Panc1 (cell line): ENCODE data around the gene KCNJ5. TPM values are rescaled to one million over a fixed set of nuclear protein-coding genes. Genes with fewer than 3 reads are reported as not detected.
A peak's percentile ranks its signal among the peaks of the same experiment; 100 is the strongest.

ENCODE experiments used
- ATAC-seq: fragments of 200-7000 bp; cut with Tn5 transposase; 2 replicates; pipeline ENCODE4 v1.9.1; 2020; ENCODE audit warnings: mild to moderate bottlenecking, moderate library complexity
- BruUV-seq: library from RNA; stranded (reverse); fragments of 400-500 nt; replicated peaks from 2 replicates; lab custom pipeline; 2021; lab: Mats Ljungman, UMichigan
- CTCF ChIA-PET: fragments of 300-600 bp; sonication (Branson Sonifier 250); formaldehyde crosslinking; loops from one replicate; lab custom pipeline; 2022; ENCODE audit warnings: antibody characterized with exemption; lab: Charles Lee
- POLR2A ChIA-PET: fragments of 300-600 bp; sonication (Branson Sonifier 250); formaldehyde crosslinking; loops from one replicate; lab custom pipeline; 2022; ENCODE audit warnings: antibody characterized with exemption; lab: Charles Lee
- DNase-seq: peaks from one replicate; pipeline ENCODE4 v3.0.0-alpha.2; 2010; ENCODE audit warnings: low read depth, low spot score
- H3K27ac ChIP-seq: 2 replicates; pipeline ENCODE4 v1.5.1; 2011; ENCODE audit warnings: mild to moderate bottlenecking, low read length, inconsistent platforms
- H3K27me3 ChIP-seq: fragments of 200-500 bp; sonication (Bioruptor generic); 2 replicates; pipeline ENCODE4 v1.6.0; 2014; ENCODE audit warnings: low read length, inconsistent platforms; ENCODE audit not compliant: control insufficient read depth, insufficient read depth
- H3K36me3 ChIP-seq: fragments of 200-500 bp; sonication (Bioruptor generic); 2 replicates; pipeline ENCODE4 v1.5.1; 2014; ENCODE audit warnings: inconsistent platforms, mild to moderate bottlenecking, low read length, moderate library complexity; ENCODE audit not compliant: control insufficient read depth, insufficient read depth
- H3K4me1 ChIP-seq: 2 replicates; pipeline ENCODE4 v1.5.1; 2011; ENCODE audit warnings: inconsistent platforms, mild to moderate bottlenecking, low read length, moderate library complexity; ENCODE audit not compliant: control insufficient read depth, insufficient read depth
- H3K4me3 ChIP-seq, 2 experiments: 2 replicates each; pipeline ENCODE4 v1.5.1; 2011 to 2012; ENCODE audit warnings: low read depth in 2 of 2, low read length in 2 of 2, mild to moderate bottlenecking in 2 of 2, inconsistent platforms in 1 of 2, moderate library complexity in 1 of 2
- H3K9me3 ChIP-seq: fragments of 200-500 bp; sonication (Bioruptor generic); 2 replicates; pipeline ENCODE4 v1.5.1; 2014; ENCODE audit warnings: low read depth, mild to moderate bottlenecking, inconsistent platforms, low read length, moderate library complexity; ENCODE audit not compliant: control insufficient read depth, insufficient read depth
- SIN3A ChIP-seq: IDR thresholded peaks from 2 replicates; pipeline ENCODE4 v1.6.1; 2012; ENCODE audit warnings: low read depth, mild to moderate bottlenecking, low read length, moderate library complexity, borderline replicate concordance; ENCODE audit not compliant: insufficient read depth
- in situ Hi-C: cut with HindIII; loops from 2 replicates; pipeline ENCODE4 v1.10.0; 2016; ENCODE audit warnings: low sequenced_read_pairs, low pct_unique_long_range_greater_than_20kb
- intact Hi-C: fragments of 100-400 bp; cut with micrococcal nuclease; formaldehyde crosslinking; loops from one replicate; pipeline ENCODE4 v1.10.0; 2022; ENCODE audit not compliant: unreplicated experiment
- total RNA-seq: library from RNA; stranded (reverse); gene quantifications from one replicate; pipeline ENCODE4 v1.2.1, GENCODE V29; 2021; ENCODE audit not compliant: unreplicated experiment
- TF ChIP-seq, protein P1 (sequence below): fragments of 450-650 bp; IDR thresholded peaks from 2 replicates; pipeline ENCODE4 v1.5.1; 2017; ENCODE audit warnings: mild to moderate bottlenecking
- TF ChIP-seq, protein P2 (sequence below), 2 experiments: IDR thresholded peaks; 2 replicates each; pipeline ENCODE4 v1.6.1; 2011 to 2012; ENCODE audit warnings: low read depth in 2 of 2, control low read depth in 1 of 2, low read length in 1 of 2, mild to moderate bottlenecking in 1 of 2, moderate library complexity in 1 of 2; ENCODE audit not compliant: insufficient read depth in 1 of 2

The KCNJ5 gene
- total RNA-seq, 1 experiment from 2014 or later = 0.28 TPM

DNA sequence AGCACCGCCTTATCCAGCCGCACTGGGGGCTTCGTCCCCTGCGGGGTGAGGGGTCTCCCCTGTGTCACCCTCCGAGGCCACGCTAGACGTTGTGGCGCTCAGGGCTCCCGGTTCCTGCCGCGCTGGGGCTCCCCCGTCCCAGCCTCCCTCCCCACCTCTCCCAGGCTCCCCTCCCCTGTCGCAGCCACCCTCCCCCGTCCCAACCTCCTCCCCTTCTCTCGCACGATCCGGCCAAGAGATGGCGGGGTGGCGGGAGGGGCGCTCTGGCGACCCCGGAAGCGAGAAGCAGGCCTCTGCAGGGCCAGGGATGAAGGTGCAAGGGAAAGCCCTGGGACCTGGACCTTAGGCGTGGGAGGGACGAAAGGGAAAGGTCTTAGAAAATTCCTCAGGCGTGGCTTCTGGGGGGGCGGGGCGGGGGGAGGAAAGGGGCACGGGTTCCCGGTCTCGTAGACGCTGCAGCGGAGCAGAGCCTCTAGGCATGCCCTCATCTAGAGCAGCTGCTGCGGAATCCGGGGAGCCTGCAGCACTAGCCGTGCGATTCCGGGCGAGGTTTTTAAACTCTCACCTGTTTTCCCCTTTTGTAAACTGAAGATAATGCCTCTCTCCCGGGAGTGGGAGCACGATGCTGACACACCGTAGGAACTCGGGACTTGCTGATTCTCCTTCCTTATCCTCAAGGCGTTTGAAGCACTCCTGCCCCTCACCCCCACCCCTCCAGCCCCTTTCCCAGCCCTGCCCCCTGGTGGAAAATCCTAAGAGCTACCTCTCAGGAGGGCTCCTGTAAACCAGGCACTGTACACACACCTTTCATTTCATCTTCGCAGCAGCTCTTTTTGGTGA, 14.4 kb downstream of the KCNJ5 start:
- peak overlapping the region; percentile 68 for H3K27ac ChIP-seq
- H3K9me3 ChIP-seq = no peaks in the 10 kb centered on the region
- no TSS peak for BruUV-seq
- intact Hi-C loops (no loop called here), in situ Hi-C loops (no loop called here)
- ATAC-seq = peak; percentile 83
- TF ChIP-seq, protein P1, sequence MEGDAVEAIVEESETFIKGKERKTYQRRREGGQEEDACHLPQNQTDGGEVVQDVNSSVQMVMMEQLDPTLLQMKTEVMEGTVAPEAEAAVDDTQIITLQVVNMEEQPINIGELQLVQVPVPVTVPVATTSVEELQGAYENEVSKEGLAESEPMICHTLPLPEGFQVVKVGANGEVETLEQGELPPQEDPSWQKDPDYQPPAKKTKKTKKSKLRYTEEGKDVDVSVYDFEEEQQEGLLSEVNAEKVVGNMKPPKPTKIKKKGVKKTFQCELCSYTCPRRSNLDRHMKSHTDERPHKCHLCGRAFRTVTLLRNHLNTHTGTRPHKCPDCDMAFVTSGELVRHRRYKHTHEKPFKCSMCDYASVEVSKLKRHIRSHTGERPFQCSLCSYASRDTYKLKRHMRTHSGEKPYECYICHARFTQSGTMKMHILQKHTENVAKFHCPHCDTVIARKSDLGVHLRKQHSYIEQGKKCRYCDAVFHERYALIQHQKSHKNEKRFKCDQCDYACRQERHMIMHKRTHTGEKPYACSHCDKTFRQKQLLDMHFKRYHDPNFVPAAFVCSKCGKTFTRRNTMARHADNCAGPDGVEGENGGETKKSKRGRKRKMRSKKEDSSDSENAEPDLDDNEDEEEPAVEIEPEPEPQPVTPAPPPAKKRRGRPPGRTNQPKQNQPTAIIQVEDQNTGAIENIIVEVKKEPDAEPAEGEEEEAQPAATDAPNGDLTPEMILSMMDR = peak; percentile 86
- TF ChIP-seq SIN3A = no peak
- peaks cover 2% of the 10 kb centered on the region; the same call in 1 of the 2 replicates for H3K27me3 ChIP-seq
- CTCF ChIA-PET = interaction anchor here (0.5 to 1.9 kb wide), 12 partner anchors 11 to 459 kb away, joined by 3 to 14 read pairs (median 4); no protein-coding TSS in a partner anchor
- H3K4me1 ChIP-seq = peaks cover 23% of the 10 kb centered on the region
- POLR2A ChIA-PET = interaction anchor here (0.6 to 0.7 kb wide), 2 partner anchors 200 to 748 kb away, joined by 4 to 5 read pairs; no protein-coding TSS in a partner anchor
- no peaks in the 10 kb centered on the region for H3K36me3 ChIP-seq
- H3K4me3 ChIP-seq = peak overlapping the region; percentile 50 to 64
- DNase-seq = no peak

DNA sequence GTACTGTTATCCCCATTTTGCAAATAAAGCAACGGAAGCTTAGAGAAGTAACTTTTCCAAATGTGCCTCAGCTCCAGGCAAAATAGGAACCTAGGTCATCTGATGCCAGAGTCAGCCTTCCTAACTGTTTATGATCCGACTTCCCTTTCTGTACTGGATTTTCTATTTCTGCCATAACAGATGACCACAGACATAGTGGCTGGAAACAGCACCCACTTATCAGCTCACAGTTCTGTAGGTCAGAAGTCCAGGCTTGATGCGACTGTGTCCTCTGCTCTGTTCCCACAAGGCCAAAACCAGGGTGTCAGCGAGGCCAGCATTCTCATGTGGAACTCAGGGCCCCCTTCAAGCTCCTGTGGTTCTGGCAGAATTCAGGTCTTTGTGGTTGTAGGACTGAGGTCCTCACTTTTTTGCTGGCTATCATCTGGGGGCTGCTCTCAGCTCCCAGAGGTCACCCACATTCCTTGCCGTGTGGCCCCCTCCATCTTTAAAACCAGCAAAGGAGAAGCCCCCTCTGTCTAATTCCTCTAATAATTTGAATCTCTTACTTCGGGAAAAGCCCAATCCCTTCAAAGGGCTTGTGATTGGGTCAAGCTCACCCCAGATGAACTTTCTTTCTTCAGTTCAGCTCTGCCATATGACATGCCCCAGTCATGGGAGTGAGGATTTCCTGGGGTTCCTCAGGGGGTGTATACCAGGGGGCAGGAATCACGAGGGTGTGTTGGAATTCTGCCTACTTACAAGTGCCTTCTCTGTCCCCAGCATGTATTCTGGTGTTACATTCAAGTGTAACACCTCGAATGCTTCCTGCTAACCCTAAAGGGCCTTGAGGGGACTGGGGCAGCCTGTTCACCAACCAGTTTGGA, 15.3 kb downstream of the KCNJ5 start:
- BruUV-seq = no TSS peak
- H3K4me1 ChIP-seq = peaks cover 23% of the 10 kb centered on the region
- DNase-seq (no peak), ATAC-seq (no peak)
- H3K9me3 ChIP-seq = no peaks in the 10 kb centered on the region
- peak overlapping the region; percentile 68 for H3K27ac ChIP-seq
- H3K36me3 ChIP-seq = no peaks in the 10 kb centered on the region
- H3K27me3 ChIP-seq = peaks cover 2% of the 10 kb centered on the region; the same call in 1 of the 2 replicates
- CTCF ChIA-PET = interaction anchor here (0.6 to 1.9 kb wide), 9 partner anchors 12 to 458 kb away, joined by 3 to 14 read pairs (median 5); no protein-coding TSS in a partner anchor
- intact Hi-C loops (no loop called here), in situ Hi-C loops (no loop called here)
- H3K4me3 ChIP-seq = peak overlapping the region; percentile 50 to 64
- POLR2A ChIA-PET = interaction anchor here (0.7 kb wide), 1 partner anchor 199 kb away, joined by 4 read pairs; no protein-coding TSS in a partner anchor
- TF ChIP-seq SIN3A = no peak
- TF ChIP-seq, protein P2, sequence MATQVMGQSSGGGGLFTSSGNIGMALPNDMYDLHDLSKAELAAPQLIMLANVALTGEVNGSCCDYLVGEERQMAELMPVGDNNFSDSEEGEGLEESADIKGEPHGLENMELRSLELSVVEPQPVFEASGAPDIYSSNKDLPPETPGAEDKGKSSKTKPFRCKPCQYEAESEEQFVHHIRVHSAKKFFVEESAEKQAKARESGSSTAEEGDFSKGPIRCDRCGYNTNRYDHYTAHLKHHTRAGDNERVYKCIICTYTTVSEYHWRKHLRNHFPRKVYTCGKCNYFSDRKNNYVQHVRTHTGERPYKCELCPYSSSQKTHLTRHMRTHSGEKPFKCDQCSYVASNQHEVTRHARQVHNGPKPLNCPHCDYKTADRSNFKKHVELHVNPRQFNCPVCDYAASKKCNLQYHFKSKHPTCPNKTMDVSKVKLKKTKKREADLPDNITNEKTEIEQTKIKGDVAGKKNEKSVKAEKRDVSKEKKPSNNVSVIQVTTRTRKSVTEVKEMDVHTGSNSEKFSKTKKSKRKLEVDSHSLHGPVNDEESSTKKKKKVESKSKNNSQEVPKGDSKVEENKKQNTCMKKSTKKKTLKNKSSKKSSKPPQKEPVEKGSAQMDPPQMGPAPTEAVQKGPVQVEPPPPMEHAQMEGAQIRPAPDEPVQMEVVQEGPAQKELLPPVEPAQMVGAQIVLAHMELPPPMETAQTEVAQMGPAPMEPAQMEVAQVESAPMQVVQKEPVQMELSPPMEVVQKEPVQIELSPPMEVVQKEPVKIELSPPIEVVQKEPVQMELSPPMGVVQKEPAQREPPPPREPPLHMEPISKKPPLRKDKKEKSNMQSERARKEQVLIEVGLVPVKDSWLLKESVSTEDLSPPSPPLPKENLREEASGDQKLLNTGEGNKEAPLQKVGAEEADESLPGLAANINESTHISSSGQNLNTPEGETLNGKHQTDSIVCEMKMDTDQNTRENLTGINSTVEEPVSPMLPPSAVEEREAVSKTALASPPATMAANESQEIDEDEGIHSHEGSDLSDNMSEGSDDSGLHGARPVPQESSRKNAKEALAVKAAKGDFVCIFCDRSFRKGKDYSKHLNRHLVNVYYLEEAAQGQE (IDR thresholded peaks at IDR 0.05; ENCODE audit: insufficient read depth in 1 of 2, low read depth in 2 of 2, low read length in 1 of 2) = no peak
- TF ChIP-seq, protein P1 = peak; percentile 58; the same call in 1 of the 2 replicates
